HepG2 (cell line): ENCODE data around the gene RASL10A. TPM values are rescaled to one million over a fixed set of nuclear protein-coding genes. Genes with fewer than 3 reads are reported as not detected.

Experiments
- FIP1L1 ChIP-seq: fragments of 200-400 bp; formaldehyde crosslinking; IDR thresholded peaks from 2 replicates; pipeline ENCODE4 v1.6.1; 2018; ENCODE audit warnings: low read depth, mild to moderate bottlenecking, low read length, moderate library complexity, borderline replicate concordance; ENCODE audit not compliant: insufficient read depth
- MTERF4 ChIP-seq: sonication (generic); formaldehyde crosslinking; IDR thresholded peaks from 2 replicates; pipeline ENCODE4 v1.8.0; 2023; ENCODE audit warnings: mild to moderate bottlenecking, missing genetic modification reagents
- RBFOX2 ChIP-seq: fragments of 200-400 bp; formaldehyde crosslinking; IDR thresholded peaks from 2 replicates; pipeline ENCODE4 v1.6.1; 2017; ENCODE audit warnings: low read depth, mild to moderate bottlenecking, low read length
- STAT5B ChIP-seq: sonication (generic); formaldehyde crosslinking; IDR thresholded peaks from 2 replicates; pipeline ENCODE4 v1.4.0; 2020; ENCODE audit warnings: missing genetic modification reagents
- ZFP91 ChIP-seq: sonication (generic); formaldehyde crosslinking; IDR thresholded peaks from 2 replicates; pipeline ENCODE4 v1.9.0; 2022; ENCODE audit warnings: missing genetic modification reagents, mild to moderate bottlenecking, borderline replicate concordance
- ZNF160 ChIP-seq: sonication (generic); formaldehyde crosslinking; IDR thresholded peaks from 2 replicates; pipeline ENCODE4 v1.8.0; 2022; ENCODE audit warnings: mild to moderate bottlenecking, inconsistent platforms, missing genetic modification reagents
- ZNF580 ChIP-seq: IDR thresholded peaks from 2 replicates; pipeline ENCODE4 v1.6.1; 2016; ENCODE audit warnings: low read depth, borderline replicate concordance
- ZNF879 ChIP-seq: sonication (generic); formaldehyde crosslinking; IDR thresholded peaks from 2 replicates; pipeline ENCODE4 v1.8.1; 2023; ENCODE audit warnings: missing genetic modification reagents
- polyA plus RNA-seq, 8 experiments: library from polyadenylated mRNA; depleted of rRNA in 3 of 8; stranded (reverse) in 7 of 8; unstranded in 1 of 8; fragments of >200 nt; fragmentation: Illumina TruSeq in 4 of 8; extraction: Trizol in 4 of 8; gene quantifications; 2 replicates each; pipeline versions ENCODE4 v1.2.1 to v1.2.3, GENCODE V29; 2011 to 2016; ENCODE audit warnings: low read depth in 4 of 8, missing spikeins in 1 of 8, mixed read lengths in 1 of 8; ENCODE audit not compliant: insufficient read depth in 1 of 8
- total RNA-seq, 5 experiments: library from RNA; depleted of rRNA; stranded (reverse); fragments of >200 nt; fragmentation: Illumina TruSeq; extraction: Trizol; gene quantifications; 2 replicates each; pipeline ENCODE4 v1.2.3, GENCODE V29; 2016; ENCODE audit warnings: low read depth in 1 of 5
- TF ChIP-seq, protein P1 (sequence below): sonication (generic); formaldehyde crosslinking; conservative IDR thresholded peaks from 2 replicates; pipeline ENCODE4 v1.8.1; 2023; ENCODE audit warnings: missing genetic modification reagents
- TF ChIP-seq, protein P2 (sequence below): sonication (generic); formaldehyde crosslinking; IDR thresholded peaks from 2 replicates; pipeline ENCODE4 v1.8.0; 2022; ENCODE audit warnings: missing genetic modification reagents, low read depth, mild to moderate bottlenecking, borderline replicate concordance
- TF ChIP-seq, protein P3 (sequence below): sonication (generic); formaldehyde crosslinking; IDR thresholded peaks from 2 replicates; pipeline ENCODE4 v1.5.1; 2020; ENCODE audit warnings: mild to moderate bottlenecking, missing genetic modification reagents, moderate library complexity
- TF ChIP-seq, protein P4 (sequence below): sonication (generic); formaldehyde crosslinking; IDR thresholded peaks from 2 replicates; pipeline ENCODE4 v1.5.0; 2020; ENCODE audit warnings: mild to moderate bottlenecking, missing genetic modification reagents

The RASL10A gene
- total and polyA plus RNA-seq, 2 of the 13 experiments (the other 11 are each of a cell fraction or from before 2014, with no cell fraction given) = 0.05 to 0.22 TPM

- peak; percentile 99 for TF ChIP-seq ZFP91
- TF ChIP-seq, protein P1, sequence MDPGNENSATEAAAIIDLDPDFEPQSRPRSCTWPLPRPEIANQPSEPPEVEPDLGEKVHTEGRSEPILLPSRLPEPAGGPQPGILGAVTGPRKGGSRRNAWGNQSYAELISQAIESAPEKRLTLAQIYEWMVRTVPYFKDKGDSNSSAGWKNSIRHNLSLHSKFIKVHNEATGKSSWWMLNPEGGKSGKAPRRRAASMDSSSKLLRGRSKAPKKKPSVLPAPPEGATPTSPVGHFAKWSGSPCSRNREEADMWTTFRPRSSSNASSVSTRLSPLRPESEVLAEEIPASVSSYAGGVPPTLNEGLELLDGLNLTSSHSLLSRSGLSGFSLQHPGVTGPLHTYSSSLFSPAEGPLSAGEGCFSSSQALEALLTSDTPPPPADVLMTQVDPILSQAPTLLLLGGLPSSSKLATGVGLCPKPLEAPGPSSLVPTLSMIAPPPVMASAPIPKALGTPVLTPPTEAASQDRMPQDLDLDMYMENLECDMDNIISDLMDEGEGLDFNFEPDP (CRISPR knock-in tag) = no peak
- TF ChIP-seq FIP1L1 = no peak
- TF ChIP-seq, protein P2, sequence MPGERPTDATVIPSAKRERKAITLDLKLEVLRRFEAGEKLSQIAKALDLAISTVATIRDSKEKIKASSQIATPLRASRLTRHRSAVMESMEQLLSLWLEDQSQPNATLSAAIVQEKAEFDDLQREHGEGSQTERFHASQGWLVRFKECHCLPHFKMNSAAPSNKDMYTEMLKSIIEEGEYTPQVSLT = no peak
- TF ChIP-seq ZNF879 (CRISPR knock-in tag) = no peak
- TF ChIP-seq RBFOX2 = peak; percentile 41; the same call in 1 of the 2 replicates
- no peak for TF ChIP-seq STAT5B (CRISPR knock-in tag)
- 0 out of 2 replicates have a peak, but pooled peaks have one; percentile 9 for TF ChIP-seq ZNF160 (CRISPR knock-in tag)
- no peak for TF ChIP-seq MTERF4
- no peak for TF ChIP-seq ZNF580 (CRISPR knock-in tag)
- TF ChIP-seq, protein P3, sequence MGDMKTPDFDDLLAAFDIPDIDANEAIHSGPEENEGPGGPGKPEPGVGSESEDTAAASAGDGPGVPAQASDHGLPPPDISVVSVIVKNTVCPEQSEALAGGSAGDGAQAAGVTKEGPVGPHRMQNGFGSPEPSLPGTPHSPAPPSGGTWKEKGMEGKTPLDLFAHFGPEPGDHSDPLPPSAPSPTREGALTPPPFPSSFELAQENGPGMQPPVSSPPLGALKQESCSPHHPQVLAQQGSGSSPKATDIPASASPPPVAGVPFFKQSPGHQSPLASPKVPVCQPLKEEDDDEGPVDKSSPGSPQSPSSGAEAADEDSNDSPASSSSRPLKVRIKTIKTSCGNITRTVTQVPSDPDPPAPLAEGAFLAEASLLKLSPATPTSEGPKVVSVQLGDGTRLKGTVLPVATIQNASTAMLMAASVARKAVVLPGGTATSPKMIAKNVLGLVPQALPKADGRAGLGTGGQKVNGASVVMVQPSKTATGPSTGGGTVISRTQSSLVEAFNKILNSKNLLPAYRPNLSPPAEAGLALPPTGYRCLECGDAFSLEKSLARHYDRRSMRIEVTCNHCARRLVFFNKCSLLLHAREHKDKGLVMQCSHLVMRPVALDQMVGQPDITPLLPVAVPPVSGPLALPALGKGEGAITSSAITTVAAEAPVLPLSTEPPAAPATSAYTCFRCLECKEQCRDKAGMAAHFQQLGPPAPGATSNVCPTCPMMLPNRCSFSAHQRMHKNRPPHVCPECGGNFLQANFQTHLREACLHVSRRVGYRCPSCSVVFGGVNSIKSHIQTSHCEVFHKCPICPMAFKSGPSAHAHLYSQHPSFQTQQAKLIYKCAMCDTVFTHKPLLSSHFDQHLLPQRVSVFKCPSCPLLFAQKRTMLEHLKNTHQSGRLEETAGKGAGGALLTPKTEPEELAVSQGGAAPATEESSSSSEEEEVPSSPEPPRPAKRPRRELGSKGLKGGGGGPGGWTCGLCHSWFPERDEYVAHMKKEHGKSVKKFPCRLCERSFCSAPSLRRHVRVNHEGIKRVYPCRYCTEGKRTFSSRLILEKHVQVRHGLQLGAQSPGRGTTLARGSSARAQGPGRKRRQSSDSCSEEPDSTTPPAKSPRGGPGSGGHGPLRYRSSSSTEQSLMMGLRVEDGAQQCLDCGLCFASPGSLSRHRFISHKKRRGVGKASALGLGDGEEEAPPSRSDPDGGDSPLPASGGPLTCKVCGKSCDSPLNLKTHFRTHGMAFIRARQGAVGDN (CRISPR knock-in tag) = peak; percentile 7; the same call in 1 of the 2 replicates
- TF ChIP-seq, protein P4, sequence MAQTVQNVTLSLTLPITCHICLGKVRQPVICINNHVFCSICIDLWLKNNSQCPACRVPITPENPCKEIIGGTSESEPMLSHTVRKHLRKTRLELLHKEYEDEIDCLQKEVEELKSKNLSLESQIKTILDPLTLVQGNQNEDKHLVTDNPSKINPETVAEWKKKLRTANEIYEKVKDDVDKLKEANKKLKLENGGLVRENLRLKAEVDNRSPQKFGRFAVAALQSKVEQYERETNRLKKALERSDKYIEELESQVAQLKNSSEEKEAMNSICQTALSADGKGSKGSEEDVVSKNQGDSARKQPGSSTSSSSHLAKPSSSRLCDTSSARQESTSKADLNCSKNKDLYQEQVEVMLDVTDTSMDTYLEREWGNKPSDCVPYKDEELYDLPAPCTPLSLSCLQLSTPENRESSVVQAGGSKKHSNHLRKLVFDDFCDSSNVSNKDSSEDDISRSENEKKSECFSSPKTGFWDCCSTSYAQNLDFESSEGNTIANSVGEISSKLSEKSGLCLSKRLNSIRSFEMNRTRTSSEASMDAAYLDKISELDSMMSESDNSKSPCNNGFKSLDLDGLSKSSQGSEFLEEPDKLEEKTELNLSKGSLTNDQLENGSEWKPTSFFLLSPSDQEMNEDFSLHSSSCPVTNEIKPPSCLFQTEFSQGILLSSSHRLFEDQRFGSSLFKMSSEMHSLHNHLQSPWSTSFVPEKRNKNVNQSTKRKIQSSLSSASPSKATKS (CRISPR knock-in tag) = no peak
Measured at GRCh38 chr22:29306835-29307595, 8.5 kb downstream of the RASL10A start (continued).
